ENCODE measurements around the gene GGN. TPM values are rescaled to one million over a fixed set of nuclear protein-coding genes. Genes with fewer than 3 reads are reported as not detected.
"Not testable (repeated sequence)": the region's sequence is repeated elsewhere in the genome, so short reads cannot be mapped to it uniquely, and the experiment has no call there.

GGN gene
- total RNA-seq, 4 donors from 2014 or later = 0.36 to 1.9 (median 1.5) TPM

- no peak for DNase-seq (ENCODE audit: low spot score in 2 of 2)
- intact Hi-C loops (cut with DNase I; ENCODE audit: low total_unique reads) = no loop called here
- no peak for TF ChIP-seq POLR2A (IDR thresholded peaks at IDR 0.05)
- no peak for TF ChIP-seq CTCF (IDR thresholded peaks at IDR 0.05)
- no peak overlapping the region for H3K4me3 ChIP-seq (ENCODE audit: low read depth, poor library complexity, severe bottlenecking)
- 74 to 78% methylated on average over 2 of the region's 2 CpGs for WGBS, 2 donors
Measured at GRCh38 chr19:38429811-38430156, 42.0 kb upstream of the GGN start.

- no peak overlapping the region for H3K4me3 ChIP-seq (ENCODE audit: low read depth, poor library complexity, severe bottlenecking)
- intact Hi-C loops (cut with DNase I; ENCODE audit: low total_unique reads) = no loop called here
- WGBS, 2 donors = 52 to 55% methylated on average over 14 of the region's 14 CpGs
- TF ChIP-seq POLR2A (IDR thresholded peaks at IDR 0.05) (no peak), CTCF (IDR thresholded peaks at IDR 0.05) (no peak)
- no peak for DNase-seq (ENCODE audit: low spot score in 2 of 2)
Measured at GRCh38 chr19:38429055-38429810, 41.4 kb upstream of the GGN start.

GRCh38 chr19:38427035-38427677 is 39.3 kb upstream of the GGN start:
- DNase-seq (ENCODE audit: low spot score in 2 of 2); H3K4me3 ChIP-seq (ENCODE audit: low read depth, poor library complexity, severe bottlenecking); intact Hi-C loops (cut with DNase I; ENCODE audit: low total_unique reads): not testable (repeated sequence)
- 60 to 61% methylated on average over 16 to 17 of the region's 17 CpGs for WGBS, 2 donors

DNA sequence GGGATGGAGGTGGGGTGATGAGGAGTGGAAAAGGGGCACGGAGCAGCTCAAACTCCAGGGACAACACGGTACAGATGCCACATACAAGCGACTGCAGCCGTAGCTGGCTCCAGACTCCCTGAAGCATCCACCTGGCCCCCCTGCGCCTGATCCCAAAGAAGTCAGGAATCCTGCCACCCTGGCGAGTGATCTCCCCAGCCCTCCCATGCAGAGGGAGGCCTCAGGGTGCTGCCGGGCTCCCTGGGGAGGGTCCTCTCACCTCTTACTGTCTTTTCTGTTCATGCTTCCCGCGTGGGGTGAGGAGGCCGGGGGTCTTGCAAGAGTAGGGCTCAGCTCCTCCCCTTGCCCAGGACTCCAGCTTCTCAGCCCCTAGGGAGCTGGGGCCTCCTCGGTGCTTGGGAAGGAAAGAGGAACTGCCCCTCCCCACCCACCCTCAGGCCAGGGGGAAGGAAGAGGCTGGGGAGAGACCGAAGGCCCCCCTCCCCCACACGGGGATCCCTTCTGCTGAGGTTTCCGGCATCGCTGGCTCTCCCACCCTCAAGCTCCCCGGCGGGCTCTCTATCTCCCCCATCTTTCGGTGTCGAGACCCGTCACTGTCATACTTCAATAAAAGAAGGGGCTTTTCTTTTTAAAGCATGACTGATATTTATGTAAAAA is 38.1 kb upstream of the GGN start, which contains the start of gene RASGRP4:
TSS of gene RASGRP4 (minus strand) at position 410 of the 657 bp plus-strand sequence. CDS start at position 282, 128 bp downstream.
- H3K4me3 ChIP-seq (ENCODE audit: low read depth, poor library complexity, severe bottlenecking) = peak within 1 kb of the TSS; percentile 18
- intact Hi-C loops (cut with DNase I; ENCODE audit: low total_unique reads) = no loop called here
- WGBS, 2 donors = 23 to 37% methylated on average over 18 to 20 of the region's 20 CpGs
- no peak for DNase-seq (ENCODE audit: low spot score in 2 of 2)
- TF ChIP-seq POLR2A (IDR thresholded peaks at IDR 0.05) = no peak
- no peak for TF ChIP-seq CTCF (IDR thresholded peaks at IDR 0.05)

GRCh38 chr19:38425222-38425809 is 37.5 kb upstream of the GGN start:
- H3K4me3 ChIP-seq (ENCODE audit: low read depth, poor library complexity, severe bottlenecking) = peak overlapping the region; percentile 18
- 61 to 72% methylated on average over 7 of the region's 7 CpGs for WGBS, 2 donors

More at GRCh38 chr19:38425222-38425809, 37.5 kb upstream of the GGN start:
- intact Hi-C loops (cut with DNase I; ENCODE audit: low total_unique reads) = no loop called here
- DNase-seq (ENCODE audit: low spot score in 2 of 2) = no peak
- TF ChIP-seq CTCF (IDR thresholded peaks at IDR 0.05) (no peak), POLR2A (IDR thresholded peaks at IDR 0.05) (no peak)

Measured in lower leg skin (tissue), 4 donors.